Activated T-helper 17 cell treated with anti-CD3 and anti-CD28 coated beads, Interleukin-2, amount 50 U/mL, for 72 hours (primary cell): ENCODE measurements around the gene SMIM24. TPM values are rescaled to one million over a fixed set of nuclear protein-coding genes. Genes with fewer than 3 reads are reported as not detected.

Experiments used
- ATAC-seq: fragments of 150-1000 bp; cut with Tn5 transposase; replicated peaks from 2 replicates; pipeline ENCODE4 v1.10.0; 2021; ENCODE audit warnings: mild to moderate bottlenecking, moderate library complexity
- H3K27ac Mint-ChIP-seq: one replicate; pipeline ENCODE4 v1.8.0; 2022; ENCODE audit warnings: mixed read lengths
- H3K27me3 Mint-ChIP-seq: one replicate; pipeline ENCODE4 v1.8.0; 2022; ENCODE audit warnings: mixed read lengths
- H3K36me3 Mint-ChIP-seq: one replicate; pipeline ENCODE4 v1.8.0; 2022; ENCODE audit warnings: low read depth, mild to moderate bottlenecking, mixed read lengths
- H3K4me1 Mint-ChIP-seq: one replicate; pipeline ENCODE4 v1.8.0; 2022; ENCODE audit warnings: mixed read lengths
- H3K4me3 Mint-ChIP-seq: one replicate; pipeline ENCODE4 v1.8.0; 2022; ENCODE audit warnings: mild to moderate bottlenecking, mixed read lengths
- H3K9me3 Mint-ChIP-seq: one replicate; pipeline ENCODE4 v1.8.0; 2022; ENCODE audit warnings: mixed read lengths
- total RNA-seq, 2 donors: library from RNA; stranded (reverse); gene quantifications; one replicate each; pipeline ENCODE4 v1.2.3, GENCODE V29; 2022

Gene SMIM24
- total RNA-seq, 2 donors from 2014 or later: 1.6 TPM; not detected in 1

DNA sequence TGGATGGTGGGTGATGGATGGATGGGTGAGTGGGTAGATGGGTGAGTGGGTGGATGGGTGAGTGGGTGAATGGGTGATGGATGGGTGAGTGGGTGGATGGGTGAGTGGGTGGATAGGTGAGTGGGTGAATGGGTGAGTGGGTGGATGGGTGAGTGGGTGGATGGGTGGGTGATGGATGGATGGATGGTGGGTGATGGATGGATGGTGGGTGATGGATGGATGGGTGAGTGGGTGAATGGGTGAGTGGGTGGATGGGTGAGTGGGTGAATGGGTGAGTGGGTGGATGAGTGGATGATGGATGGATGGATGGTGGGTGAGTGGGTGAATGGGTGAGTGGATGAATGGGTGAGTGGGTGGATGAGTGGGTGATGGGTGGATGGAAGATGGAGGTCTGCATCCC lies 2.8 kb downstream of the SMIM24 start:
- no peak for ATAC-seq
- H3K4me3 Mint-ChIP-seq: no peak overlapping the region
- no peaks in the 10 kb centered on the region for H3K27me3 Mint-ChIP-seq
- no peaks in the 10 kb centered on the region for H3K9me3 Mint-ChIP-seq
- H3K27ac Mint-ChIP-seq: no peak overlapping the region
- peaks cover 7% of the 10 kb centered on the region for H3K4me1 Mint-ChIP-seq
- no peaks in the 10 kb centered on the region for H3K36me3 Mint-ChIP-seq

GRCh38 chr19:3476830-3477229 lies 3.5 kb downstream of the SMIM24 start:
- H3K27me3 Mint-ChIP-seq: no peaks in the 10 kb centered on the region
- H3K36me3 Mint-ChIP-seq: no peaks in the 10 kb centered on the region
- ATAC-seq: no peak
- no peak overlapping the region for H3K4me3 Mint-ChIP-seq
- no peaks in the 10 kb centered on the region for H3K9me3 Mint-ChIP-seq
- peaks cover 7% of the 10 kb centered on the region for H3K4me1 Mint-ChIP-seq
- H3K27ac Mint-ChIP-seq: no peak overlapping the region

DNA sequence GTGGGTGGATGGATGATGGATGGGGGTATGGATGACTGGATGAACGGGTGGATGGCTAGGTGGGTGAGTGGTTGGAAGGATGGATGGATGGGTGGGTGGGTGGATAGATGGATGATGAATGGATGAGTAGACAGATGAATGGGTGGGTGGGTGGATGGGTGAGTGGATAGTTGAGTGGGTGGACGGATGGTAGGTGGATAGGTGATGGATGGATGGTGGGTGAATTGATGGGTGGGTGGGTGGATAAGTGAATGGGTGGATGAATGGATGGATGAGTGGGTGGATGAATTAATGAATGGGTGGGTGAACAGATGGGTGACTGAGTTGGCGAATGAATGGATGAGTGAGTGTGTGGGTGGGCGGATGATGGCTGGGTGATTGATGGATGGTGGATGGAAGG lies 4.9 kb downstream of the SMIM24 start:
- H3K9me3 Mint-ChIP-seq: no peaks in the 10 kb centered on the region
- H3K4me1 Mint-ChIP-seq: peaks cover 7% of the 10 kb centered on the region
- no peaks in the 10 kb centered on the region for H3K36me3 Mint-ChIP-seq
- H3K4me3 Mint-ChIP-seq: no peak overlapping the region
- H3K27ac Mint-ChIP-seq: no peak overlapping the region
- ATAC-seq: no peak
- no peaks in the 10 kb centered on the region for H3K27me3 Mint-ChIP-seq

- Mint-ChIP-seq H3K9me3 (no peaks in the 10 kb centered on the region), H3K4me3 (no peak overlapping the region), H3K27me3 (no peaks in the 10 kb centered on the region), H3K36me3 (no peaks in the 10 kb centered on the region), H3K4me1 (peaks cover 7% of the 10 kb centered on the region), H3K27ac (no peak overlapping the region)
- ATAC-seq: no peak
These were observed 5.7 kb downstream of the SMIM24 start for GRCh38 chr19:3474614-3475013.

- Mint-ChIP-seq H3K4me3 (no peak overlapping the region), H3K36me3 (no peaks in the 10 kb centered on the region), H3K4me1 (peaks cover 7% of the 10 kb centered on the region), H3K27me3 (no peaks in the 10 kb centered on the region), H3K27ac (no peak overlapping the region), H3K9me3 (no peaks in the 10 kb centered on the region)
- ATAC-seq: no peak
These were observed 6.3 kb downstream of the SMIM24 start for GRCh38 chr19:3474010-3474409.

- Mint-ChIP-seq H3K27ac (no peak overlapping the region), H3K9me3 (no peaks in the 10 kb centered on the region), H3K4me1 (no peaks in the 10 kb centered on the region), H3K27me3 (no peaks in the 10 kb centered on the region), H3K36me3 (no peaks in the 10 kb centered on the region), H3K4me3 (no peak overlapping the region)
- no peak for ATAC-seq
These were observed 8.2 kb downstream of the SMIM24 start for GRCh38 chr19:3471954-3472655.

DNA sequence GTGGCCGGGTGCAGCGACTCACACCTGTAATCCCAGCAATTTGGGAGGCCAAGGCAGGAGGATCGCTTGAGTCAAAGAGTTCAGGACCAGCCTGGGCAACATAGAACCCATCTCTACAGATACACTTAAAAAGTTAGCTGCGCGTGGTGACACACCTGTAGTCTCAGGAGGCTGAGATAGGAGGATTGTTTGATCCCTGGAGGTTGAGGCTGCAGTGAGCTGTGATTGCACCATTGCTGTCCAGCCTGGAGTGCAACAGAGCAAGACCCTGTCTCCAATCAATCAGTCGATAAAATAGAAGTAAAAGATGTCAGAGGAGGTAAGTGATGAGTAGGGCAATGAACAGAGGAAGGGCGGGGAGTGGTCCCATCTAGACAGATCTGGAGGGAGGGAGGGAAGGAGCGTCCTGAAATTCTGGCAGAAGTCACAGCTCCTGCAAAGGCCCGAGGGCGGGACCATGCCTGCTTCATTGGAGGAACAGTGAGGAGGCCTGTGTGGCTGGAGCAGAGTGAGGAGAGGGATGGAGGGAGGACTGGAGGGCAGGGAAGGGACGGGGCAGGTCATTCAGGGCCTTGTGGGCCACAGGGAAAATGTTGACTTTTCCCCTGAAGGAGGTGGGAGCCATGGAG lies 9.7 kb downstream of the SMIM24 start:
- no peak overlapping the region for H3K4me3 Mint-ChIP-seq
- no peak for ATAC-seq
- H3K36me3 Mint-ChIP-seq: peaks cover under 1% of the 10 kb centered on the region
- no peak overlapping the region for H3K27ac Mint-ChIP-seq
- H3K27me3 Mint-ChIP-seq: no peaks in the 10 kb centered on the region
- no peaks in the 10 kb centered on the region for H3K9me3 Mint-ChIP-seq
- no peaks in the 10 kb centered on the region for H3K4me1 Mint-ChIP-seq

DNA sequence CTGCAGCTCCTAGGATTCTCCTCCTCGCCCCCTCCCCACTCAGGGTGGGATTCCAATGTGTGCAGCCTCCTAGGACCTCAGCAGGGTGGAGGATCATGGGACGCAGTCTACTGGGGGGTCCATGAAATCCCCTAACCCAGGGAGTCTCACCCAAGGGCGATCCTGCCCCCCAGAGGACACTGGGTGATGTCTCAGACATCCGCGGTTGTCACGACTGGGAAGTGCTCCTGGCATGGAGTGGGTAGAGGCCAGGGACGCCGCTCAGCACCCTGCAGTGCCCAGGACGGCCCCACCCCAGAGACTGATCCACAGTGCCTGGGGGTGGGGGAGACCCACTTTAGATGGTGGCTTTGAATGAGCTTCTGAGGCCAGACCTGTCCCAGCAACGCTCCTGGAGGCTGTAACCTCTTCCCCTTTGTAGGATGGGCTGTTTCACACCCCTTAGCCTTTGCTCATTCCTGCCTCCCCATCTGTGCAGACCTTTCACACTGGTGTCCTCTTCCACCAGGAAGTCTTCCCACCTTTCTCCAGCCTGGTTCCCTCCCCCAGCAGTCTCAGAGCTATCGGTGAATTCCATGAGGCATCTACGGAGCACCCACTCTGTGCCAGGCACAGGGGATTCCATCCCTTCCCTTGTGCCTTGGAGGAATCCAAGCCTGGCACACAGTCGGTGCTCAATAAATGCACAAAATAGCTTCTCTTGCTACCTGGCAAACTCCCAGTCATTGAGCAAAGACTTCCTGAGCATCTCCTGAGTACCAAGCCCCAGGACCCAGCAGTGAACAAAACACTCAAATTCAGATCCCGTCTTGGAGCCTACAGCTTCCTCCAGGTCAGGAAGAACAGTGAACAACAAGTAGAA lies 10.5 kb downstream of the SMIM24 start:
- H3K4me3 Mint-ChIP-seq: no peak overlapping the region
- peak; percentile 19 for ATAC-seq
- H3K36me3 Mint-ChIP-seq: peaks cover 4% of the 10 kb centered on the region
- no peaks in the 10 kb centered on the region for H3K4me1 Mint-ChIP-seq
- no peaks in the 10 kb centered on the region for H3K27me3 Mint-ChIP-seq
- H3K27ac Mint-ChIP-seq: no peak overlapping the region
- H3K9me3 Mint-ChIP-seq: no peaks in the 10 kb centered on the region

DNA sequence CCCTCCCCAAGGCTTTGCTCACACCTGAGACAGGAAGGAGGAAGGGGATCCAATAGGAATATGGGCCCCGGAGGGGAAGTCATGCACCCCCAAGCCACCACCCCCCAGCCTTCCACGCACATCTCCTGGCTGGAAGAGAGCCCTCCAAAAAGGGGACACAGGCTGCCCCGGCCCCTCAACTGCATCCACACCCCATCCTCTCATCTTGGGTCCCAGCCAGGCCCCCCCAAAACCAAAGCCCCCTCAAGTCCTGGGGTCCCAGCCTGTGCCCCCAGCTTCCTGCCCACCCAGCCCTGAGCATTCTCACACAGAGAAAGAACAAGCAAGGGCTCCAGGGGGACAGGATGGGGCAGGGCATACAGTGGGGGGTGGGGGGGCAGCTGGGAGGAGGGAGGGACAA lies 12.1 kb downstream of the SMIM24 start:
- Mint-ChIP-seq H3K27ac (no peak overlapping the region), H3K27me3 (no peaks in the 10 kb centered on the region), H3K36me3 (peaks cover 4% of the 10 kb centered on the region), H3K4me1 (no peaks in the 10 kb centered on the region), H3K4me3 (no peak overlapping the region), H3K9me3 (no peaks in the 10 kb centered on the region)
- no peak for ATAC-seq

- Mint-ChIP-seq H3K36me3 (peaks cover 9% of the 10 kb centered on the region), H3K27me3 (no peaks in the 10 kb centered on the region), H3K9me3 (no peaks in the 10 kb centered on the region), H3K27ac (no peak overlapping the region), H3K4me3 (no peak overlapping the region), H3K4me1 (no peaks in the 10 kb centered on the region)
- no peak for ATAC-seq
These were observed 12.7 kb downstream of the SMIM24 start for GRCh38 chr19:3467437-3468198.

DNA sequence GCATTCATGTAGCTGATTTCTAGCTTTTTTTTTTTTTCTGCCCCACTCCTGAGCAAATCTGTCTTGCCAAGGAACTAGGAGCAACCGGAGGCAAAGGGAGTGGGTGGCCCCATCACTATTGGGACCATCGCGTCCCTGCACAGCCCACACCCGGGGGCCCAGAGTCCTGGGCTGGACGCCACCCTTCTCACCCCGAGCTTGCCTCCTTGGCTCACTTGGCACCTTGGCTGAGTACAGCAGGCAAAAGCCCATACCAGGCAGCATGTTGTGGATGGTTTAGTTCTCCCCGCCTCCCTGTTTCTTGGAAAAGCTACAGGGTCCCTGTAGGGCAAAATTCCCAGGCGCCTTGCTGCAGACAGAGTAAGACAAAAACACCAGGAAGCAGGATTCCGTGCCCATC lies 13.7 kb downstream of the SMIM24 start:
- Mint-ChIP-seq H3K9me3 (no peaks in the 10 kb centered on the region), H3K4me1 (no peaks in the 10 kb centered on the region), H3K27ac (peak overlapping the region; percentile 48), H3K27me3 (no peaks in the 10 kb centered on the region), H3K36me3 (peaks cover 11% of the 10 kb centered on the region), H3K4me3 (no peak overlapping the region)
- ATAC-seq: no peak

- Mint-ChIP-seq H3K27me3 (no peaks in the 10 kb centered on the region), H3K4me3 (no peak overlapping the region), H3K27ac (no peak overlapping the region), H3K36me3 (peaks cover 11% of the 10 kb centered on the region), H3K4me1 (no peaks in the 10 kb centered on the region), H3K9me3 (no peaks in the 10 kb centered on the region)
- ATAC-seq: no peak
These were observed 14.8 kb downstream of the SMIM24 start for GRCh38 chr19:3465552-3465951.

DNA sequence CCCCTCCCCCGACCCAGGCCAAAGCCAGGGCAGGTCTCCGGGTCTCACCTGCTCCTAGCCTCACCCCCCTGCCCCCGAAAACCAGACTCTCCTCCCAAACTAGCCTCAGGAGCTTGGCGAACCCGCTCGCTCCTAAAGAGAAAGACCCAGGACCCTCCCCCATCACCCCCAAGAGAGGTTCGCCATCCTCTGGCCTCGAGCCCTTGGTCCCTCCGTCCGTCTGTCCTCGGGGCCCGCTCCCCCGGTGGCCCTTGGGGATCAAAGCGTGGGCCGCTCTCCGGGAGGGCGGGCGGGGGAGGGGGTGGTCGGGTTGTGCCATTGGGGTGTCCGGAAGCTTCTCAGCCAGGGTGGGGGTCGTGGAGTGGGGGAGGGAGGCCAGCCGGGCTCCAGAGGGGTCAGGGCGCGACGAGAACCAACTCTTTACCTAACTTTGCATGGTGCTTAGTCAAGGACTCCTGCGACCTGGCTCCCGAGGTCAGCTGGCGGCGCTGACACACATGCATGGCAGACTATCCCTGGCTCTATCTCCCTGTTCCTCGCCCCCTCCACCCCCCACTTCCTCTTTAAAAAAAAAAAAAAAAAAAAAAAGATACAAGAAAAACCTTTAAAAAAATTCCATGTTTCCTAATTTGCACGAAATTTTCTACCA lies 15.6 kb downstream of the SMIM24 start:
- Mint-ChIP-seq H3K36me3 (peaks cover 11% of the 10 kb centered on the region), H3K9me3 (no peaks in the 10 kb centered on the region), H3K27me3 (no peaks in the 10 kb centered on the region), H3K27ac (no peak overlapping the region), H3K4me3 (no peak overlapping the region), H3K4me1 (no peaks in the 10 kb centered on the region)
- no peak for ATAC-seq
